ENCODE measurements around the gene TBC1D17.

Gene TBC1D17

GRCh38 chr19:49896863-49897621 is 19.5 kb downstream of the TBC1D17 start, which contains the start of gene IL4I1:
IL4I1 (minus strand) TSS chr19:49896887; CDS start chr19:49896160, 727 bp downstream.
- Histone ChIP-seq H3K4me1 (ENCODE audit: control insufficient read depth, insufficient read depth, low read length) (no peaks in the 10 kb centered on the region), H3K4me3 (ENCODE audit: low read length) (peak within 1 kb of the TSS; percentile 10), H3K27ac (ENCODE audit: low read depth, low read length) (no peak within 1 kb of the TSS), H3K36me3 (ENCODE audit: control insufficient read depth, insufficient read depth, low read length) (no peaks in the 10 kb centered on the region), H3K27me3 (ENCODE audit: control insufficient read depth, insufficient read depth, low read length) (no peaks in the 10 kb centered on the region), H3K9ac (ENCODE audit: low read length) (no peak within 1 kb of the TSS)

- peaks cover 11% of the 10 kb centered on the region for H3K36me3 ChIP-seq (ENCODE audit: control insufficient read depth, insufficient read depth, low read length)
- H3K4me1 ChIP-seq (ENCODE audit: control insufficient read depth, insufficient read depth, low read length), result no peaks in the 10 kb centered on the region
- no peaks in the 10 kb centered on the region for H3K27me3 ChIP-seq (ENCODE audit: control insufficient read depth, insufficient read depth, low read length)
- H3K4me3 ChIP-seq (ENCODE audit: low read length), result no peak overlapping the region
- H3K9ac ChIP-seq (ENCODE audit: low read length), result no peak overlapping the region
- no peak overlapping the region for H3K27ac ChIP-seq (ENCODE audit: low read depth, low read length)
These were observed 26.6 kb downstream of the TBC1D17 start for GRCh38 chr19:49904136-49904535.

GRCh38 chr19:49906879-49907564 is 29.5 kb downstream of the TBC1D17 start:
- H3K36me3 ChIP-seq (ENCODE audit: control insufficient read depth, insufficient read depth, low read length), result peaks cover 12% of the 10 kb centered on the region
- H3K27me3 ChIP-seq (ENCODE audit: control insufficient read depth, insufficient read depth, low read length), result no peaks in the 10 kb centered on the region
- H3K27ac ChIP-seq (ENCODE audit: low read depth, low read length), result no peak overlapping the region

GRCh38 chr19:49907745-49908446 is 30.4 kb downstream of the TBC1D17 start:
- H3K4me1 ChIP-seq (ENCODE audit: control insufficient read depth, insufficient read depth, low read length), result no peaks in the 10 kb centered on the region
- peaks cover 12% of the 10 kb centered on the region for H3K36me3 ChIP-seq (ENCODE audit: control insufficient read depth, insufficient read depth, low read length)
- H3K9ac ChIP-seq (ENCODE audit: low read length), result no peak overlapping the region
- no peak overlapping the region for H3K4me3 ChIP-seq (ENCODE audit: low read length)
- H3K27ac ChIP-seq (ENCODE audit: low read depth, low read length), result no peak overlapping the region
- no peaks in the 10 kb centered on the region for H3K27me3 ChIP-seq (ENCODE audit: control insufficient read depth, insufficient read depth, low read length)

More at GRCh38 chr19:49906879-49907564, 29.5 kb downstream of the TBC1D17 start:
- H3K4me1 ChIP-seq (ENCODE audit: control insufficient read depth, insufficient read depth, low read length), result no peaks in the 10 kb centered on the region
- no peak overlapping the region for H3K4me3 ChIP-seq (ENCODE audit: low read length)
- no peak overlapping the region for H3K9ac ChIP-seq (ENCODE audit: low read length)

- Histone ChIP-seq H3K4me1 (ENCODE audit: control insufficient read depth, insufficient read depth, low read length) (no peaks in the 10 kb centered on the region), H3K36me3 (ENCODE audit: control insufficient read depth, insufficient read depth, low read length) (peaks cover 12% of the 10 kb centered on the region), H3K27me3 (ENCODE audit: control insufficient read depth, insufficient read depth, low read length) (no peaks in the 10 kb centered on the region), H3K4me3 (ENCODE audit: low read length) (no peak overlapping the region), H3K27ac (ENCODE audit: low read depth, low read length) (no peak overlapping the region), H3K9ac (ENCODE audit: low read length) (no peak overlapping the region)
These were observed 31.2 kb downstream of the TBC1D17 start for GRCh38 chr19:49908480-49909420.

GRCh38 chr19:49910179-49910578 is 32.7 kb downstream of the TBC1D17 start:
- H3K4me3 ChIP-seq (ENCODE audit: low read length), result no peak overlapping the region
- H3K27ac ChIP-seq (ENCODE audit: low read depth, low read length), result no peak overlapping the region
- H3K4me1 ChIP-seq (ENCODE audit: control insufficient read depth, insufficient read depth, low read length), result no peaks in the 10 kb centered on the region
- no peaks in the 10 kb centered on the region for H3K27me3 ChIP-seq (ENCODE audit: control insufficient read depth, insufficient read depth, low read length)
- peaks cover 13% of the 10 kb centered on the region for H3K36me3 ChIP-seq (ENCODE audit: control insufficient read depth, insufficient read depth, low read length)
- H3K9ac ChIP-seq (ENCODE audit: low read length), result no peak overlapping the region

GRCh38 chr19:49911381-49912145 is 34.1 kb downstream of the TBC1D17 start:
- Histone ChIP-seq H3K4me3 (ENCODE audit: low read length) (no peak overlapping the region), H3K36me3 (ENCODE audit: control insufficient read depth, insufficient read depth, low read length) (peaks cover 20% of the 10 kb centered on the region), H3K9ac (ENCODE audit: low read length) (no peak overlapping the region), H3K27me3 (ENCODE audit: control insufficient read depth, insufficient read depth, low read length) (no peaks in the 10 kb centered on the region), H3K4me1 (ENCODE audit: control insufficient read depth, insufficient read depth, low read length) (no peaks in the 10 kb centered on the region), H3K27ac (ENCODE audit: low read depth, low read length) (no peak overlapping the region)

GRCh38 chr19:49912965-49913685 is 35.6 kb downstream of the TBC1D17 start:
- Histone ChIP-seq H3K36me3 (ENCODE audit: control insufficient read depth, insufficient read depth, low read length) (peaks cover 22% of the 10 kb centered on the region), H3K4me3 (ENCODE audit: low read length) (no peak overlapping the region), H3K27me3 (ENCODE audit: control insufficient read depth, insufficient read depth, low read length) (no peaks in the 10 kb centered on the region), H3K4me1 (ENCODE audit: control insufficient read depth, insufficient read depth, low read length) (no peaks in the 10 kb centered on the region), H3K9ac (ENCODE audit: low read length) (no peak overlapping the region), H3K27ac (ENCODE audit: low read depth, low read length) (no peak overlapping the region)

- peaks cover 19% of the 10 kb centered on the region for H3K36me3 ChIP-seq (ENCODE audit: control insufficient read depth, insufficient read depth, low read length)
- no peak overlapping the region for H3K9ac ChIP-seq (ENCODE audit: low read length)
- H3K27ac ChIP-seq (ENCODE audit: low read depth, low read length), result no peak overlapping the region
- H3K4me3 ChIP-seq (ENCODE audit: low read length), result no peak overlapping the region
- H3K27me3 ChIP-seq (ENCODE audit: control insufficient read depth, insufficient read depth, low read length), result no peaks in the 10 kb centered on the region
- H3K4me1 ChIP-seq (ENCODE audit: control insufficient read depth, insufficient read depth, low read length), result no peaks in the 10 kb centered on the region
These were observed 36.2 kb downstream of the TBC1D17 start for GRCh38 chr19:49913720-49914119.

- Histone ChIP-seq H3K4me1 (ENCODE audit: control insufficient read depth, insufficient read depth, low read length) (no peaks in the 10 kb centered on the region), H3K36me3 (ENCODE audit: control insufficient read depth, insufficient read depth, low read length) (peaks cover 15% of the 10 kb centered on the region), H3K27ac (ENCODE audit: low read depth, low read length) (no peak overlapping the region), H3K27me3 (ENCODE audit: control insufficient read depth, insufficient read depth, low read length) (no peaks in the 10 kb centered on the region), H3K4me3 (ENCODE audit: low read length) (no peak overlapping the region), H3K9ac (ENCODE audit: low read length) (no peak overlapping the region)
These were observed 37.8 kb downstream of the TBC1D17 start for GRCh38 chr19:49915271-49915670.

Measured in rectal smooth muscle tissue (tissue), 1 donor.